C1 segment of cervical spinal cord (tissue), 14 donors: ENCODE data around the gene ABCF3.
A peak's percentile ranks its signal among the peaks of the same experiment; 100 is the strongest.
"Not testable (repeated sequence)": the region's sequence is repeated elsewhere in the genome, so short reads cannot be mapped to it uniquely, and the experiment has no call there.

ENCODE experiments used
- DNase-seq, 14 donors: peaks; one replicate each; lab custom pipeline; 2025; lab: John Stamatoyannopoulos, UW

ABCF3 gene, protein sequence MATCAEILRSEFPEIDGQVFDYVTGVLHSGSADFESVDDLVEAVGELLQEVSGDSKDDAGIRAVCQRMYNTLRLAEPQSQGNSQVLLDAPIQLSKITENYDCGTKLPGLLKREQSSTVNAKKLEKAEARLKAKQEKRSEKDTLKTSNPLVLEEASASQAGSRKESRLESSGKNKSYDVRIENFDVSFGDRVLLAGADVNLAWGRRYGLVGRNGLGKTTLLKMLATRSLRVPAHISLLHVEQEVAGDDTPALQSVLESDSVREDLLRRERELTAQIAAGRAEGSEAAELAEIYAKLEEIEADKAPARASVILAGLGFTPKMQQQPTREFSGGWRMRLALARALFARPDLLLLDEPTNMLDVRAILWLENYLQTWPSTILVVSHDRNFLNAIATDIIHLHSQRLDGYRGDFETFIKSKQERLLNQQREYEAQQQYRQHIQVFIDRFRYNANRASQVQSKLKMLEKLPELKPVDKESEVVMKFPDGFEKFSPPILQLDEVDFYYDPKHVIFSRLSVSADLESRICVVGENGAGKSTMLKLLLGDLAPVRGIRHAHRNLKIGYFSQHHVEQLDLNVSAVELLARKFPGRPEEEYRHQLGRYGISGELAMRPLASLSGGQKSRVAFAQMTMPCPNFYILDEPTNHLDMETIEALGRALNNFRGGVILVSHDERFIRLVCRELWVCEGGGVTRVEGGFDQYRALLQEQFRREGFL

DNA sequence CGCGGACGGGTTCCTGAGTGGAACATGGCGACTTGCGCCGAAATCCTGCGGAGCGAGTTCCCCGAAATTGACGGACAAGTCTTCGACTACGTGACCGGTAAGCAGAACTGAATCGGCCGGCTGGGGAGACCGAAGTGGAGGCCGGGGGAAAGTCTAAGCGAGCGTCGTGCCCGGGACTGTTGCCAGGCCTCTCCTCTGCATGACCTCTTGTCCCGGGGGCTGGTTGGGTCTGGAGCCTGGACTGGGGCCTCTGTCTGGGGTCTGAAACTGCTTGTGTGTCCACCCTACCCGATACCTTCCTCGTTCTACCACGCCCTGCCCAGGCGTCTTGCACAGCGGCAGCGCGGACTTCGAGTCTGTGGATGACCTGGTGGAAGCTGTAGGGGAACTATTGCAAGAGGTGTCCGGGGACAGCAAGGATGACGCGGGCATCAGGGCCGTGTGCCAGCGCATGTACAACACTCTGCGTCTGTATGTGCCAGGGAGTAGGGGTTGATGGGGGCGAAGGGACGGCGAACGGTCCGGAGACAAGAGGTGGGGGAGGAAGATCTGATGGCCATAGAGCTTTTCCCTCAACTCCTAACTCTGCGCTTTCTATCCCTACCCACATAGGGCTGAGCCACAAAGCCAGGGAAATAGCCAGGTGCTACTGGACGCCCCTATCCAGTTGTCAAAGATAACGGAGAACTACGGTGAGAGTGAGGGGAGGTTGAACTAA lies at the start of gene ABCF3:
Gene ABCF3, plus strand, starts transcription at position 16 of the 718 bp plus-strand sequence. Its CDS starts 9 bp downstream, at position 25.
- DNase-seq = peak in 1 of 14 donors; percentile 57

DNA sequence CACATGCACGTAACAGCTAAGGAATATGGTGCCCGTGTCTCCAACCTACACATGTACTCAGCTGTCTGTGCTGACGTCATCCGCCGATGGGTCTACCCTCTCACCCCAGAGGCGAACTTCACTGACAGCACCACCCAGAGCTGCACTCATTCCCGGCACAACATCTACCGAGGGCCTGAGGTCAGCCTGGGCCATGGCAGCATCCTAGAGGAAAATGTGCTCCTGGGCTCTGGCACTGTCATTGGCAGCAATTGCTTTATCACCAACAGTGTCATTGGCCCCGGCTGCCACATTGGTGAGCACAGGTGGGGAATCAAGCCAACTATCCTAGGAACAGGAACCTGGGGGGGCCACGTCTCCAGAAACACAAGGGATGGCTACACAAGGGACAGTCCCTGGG lies 45.6 kb upstream of the ABCF3 start:
- DNase-seq = no peak

DNA sequence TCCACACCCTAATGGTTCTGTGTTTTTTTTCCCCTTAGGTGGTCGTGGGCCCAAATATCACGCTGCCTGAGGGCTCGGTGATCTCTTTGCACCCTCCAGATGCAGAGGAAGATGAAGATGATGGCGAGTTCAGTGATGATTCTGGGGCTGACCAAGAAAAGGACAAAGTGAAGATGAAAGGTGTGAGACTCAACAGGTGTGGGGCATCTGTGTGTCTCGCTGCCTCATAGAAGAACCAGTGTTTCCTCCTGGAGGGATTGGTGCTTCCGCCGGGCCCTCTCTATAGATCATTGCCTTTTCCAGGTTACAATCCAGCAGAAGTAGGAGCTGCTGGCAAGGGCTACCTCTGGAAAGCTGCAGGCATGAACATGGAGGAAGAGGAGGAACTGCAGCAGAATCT lies 43.8 kb upstream of the ABCF3 start:
- DNase-seq = no peak

DNA sequence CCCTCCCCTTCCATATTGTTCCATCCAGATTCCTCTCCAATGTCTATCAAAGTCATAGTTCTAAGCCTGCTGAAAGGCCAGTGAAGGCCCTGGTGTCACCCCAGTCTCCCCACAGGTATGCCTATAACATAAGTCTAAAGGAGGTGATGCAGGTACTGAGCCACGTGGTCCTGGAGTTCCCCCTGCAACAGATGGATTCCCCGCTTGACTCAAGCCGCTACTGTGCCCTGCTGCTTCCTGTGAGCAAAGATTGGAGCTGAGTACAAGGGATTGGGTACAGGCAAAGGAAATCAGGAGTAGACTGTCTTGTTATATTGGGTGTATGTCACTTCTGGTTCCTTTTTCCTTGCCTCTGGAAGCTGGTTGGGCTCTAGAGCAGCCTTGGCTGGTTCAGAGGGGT lies 42.7 kb upstream of the ABCF3 start:
- DNase-seq = no peak

DNA sequence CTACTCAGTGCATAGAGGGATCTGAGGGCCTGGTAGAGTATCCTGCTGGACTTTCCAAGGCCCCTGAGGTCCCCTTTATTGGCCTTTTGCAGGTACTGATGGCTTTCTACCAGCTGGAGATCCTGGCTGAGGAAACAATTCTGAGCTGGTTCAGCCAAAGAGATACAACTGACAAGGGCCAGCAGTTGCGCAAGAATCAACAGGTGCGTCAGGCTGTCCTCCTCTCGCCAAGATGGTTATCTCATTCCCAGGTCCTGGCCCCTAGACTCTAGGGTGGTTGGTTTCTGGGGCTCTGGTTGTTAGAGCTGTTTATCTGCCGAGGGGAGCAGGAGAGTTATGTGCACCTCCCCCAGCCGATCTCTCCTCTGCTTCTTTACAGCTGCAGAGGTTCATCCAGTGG lies 41.5 kb upstream of the ABCF3 start:
- no peak for DNase-seq

DNA sequence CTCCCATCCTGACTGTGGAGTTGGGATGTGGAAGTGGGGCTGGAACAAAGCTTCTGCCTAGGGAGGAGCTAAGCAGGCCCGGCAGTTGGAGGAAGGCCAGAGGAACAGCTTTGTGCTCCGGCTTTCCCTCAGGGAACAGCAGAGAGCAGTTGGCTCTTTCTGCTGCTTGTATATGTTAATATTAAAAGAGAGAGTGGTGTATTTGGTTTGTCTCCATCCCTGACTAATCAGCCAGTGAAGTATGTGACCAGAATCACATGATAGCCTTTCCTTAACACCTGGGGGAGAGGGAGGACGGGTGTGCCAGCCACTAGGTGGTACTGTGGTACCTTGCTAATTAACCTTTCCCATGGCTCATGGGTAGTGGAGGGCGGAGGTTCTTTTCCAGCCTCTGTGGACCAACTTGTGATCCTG lies 40.9 kb upstream of the ABCF3 start:
- DNase-seq = peak in 2 of 14 donors; percentile 4 to 44

DNA sequence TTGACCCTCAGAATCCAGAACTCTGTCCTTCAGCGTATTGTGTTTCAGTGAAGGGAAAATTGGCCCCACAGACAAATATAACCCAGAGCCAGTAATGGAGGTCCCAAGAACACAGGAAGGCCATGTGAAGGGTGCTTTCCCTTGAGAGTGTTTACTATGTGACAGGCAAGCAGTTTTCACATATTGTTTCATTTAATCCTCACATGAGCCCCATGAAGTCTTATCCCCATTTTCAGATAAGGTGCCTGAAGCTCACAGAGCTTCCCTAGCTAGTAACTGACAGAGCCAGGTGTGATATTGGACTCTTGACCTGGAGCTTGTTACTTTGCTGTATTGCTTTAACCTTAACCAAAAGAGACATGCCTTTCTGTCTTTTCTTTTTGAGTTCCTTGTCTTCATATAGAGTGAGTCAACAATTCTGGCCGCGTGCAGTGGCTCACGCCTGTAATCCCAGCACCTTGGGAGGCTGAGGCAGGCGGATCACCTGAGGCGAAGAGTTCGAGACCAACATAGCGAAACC lies 40.2 kb upstream of the ABCF3 start:
- DNase-seq = no peak

DNA sequence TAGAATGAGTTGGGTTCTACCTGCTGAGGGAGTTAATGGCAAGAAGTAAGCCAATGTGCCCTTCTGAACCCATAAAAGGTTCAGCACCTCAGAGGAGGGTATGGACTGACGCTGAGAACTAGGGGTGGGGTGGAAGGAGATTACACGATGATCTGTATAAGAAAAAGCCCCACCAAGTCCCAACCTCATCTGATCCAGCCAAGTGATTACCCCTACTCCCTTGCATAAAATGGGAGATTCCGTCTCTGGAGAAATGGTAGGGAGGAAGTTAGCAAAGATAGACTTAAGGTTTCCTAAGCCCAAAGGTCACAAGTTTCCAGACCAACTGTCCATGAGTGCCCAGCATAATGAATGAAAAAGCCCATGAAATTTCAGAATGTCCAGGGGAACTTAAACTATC lies 37.9 kb upstream of the ABCF3 start:
- DNase-seq = no peak

DNA sequence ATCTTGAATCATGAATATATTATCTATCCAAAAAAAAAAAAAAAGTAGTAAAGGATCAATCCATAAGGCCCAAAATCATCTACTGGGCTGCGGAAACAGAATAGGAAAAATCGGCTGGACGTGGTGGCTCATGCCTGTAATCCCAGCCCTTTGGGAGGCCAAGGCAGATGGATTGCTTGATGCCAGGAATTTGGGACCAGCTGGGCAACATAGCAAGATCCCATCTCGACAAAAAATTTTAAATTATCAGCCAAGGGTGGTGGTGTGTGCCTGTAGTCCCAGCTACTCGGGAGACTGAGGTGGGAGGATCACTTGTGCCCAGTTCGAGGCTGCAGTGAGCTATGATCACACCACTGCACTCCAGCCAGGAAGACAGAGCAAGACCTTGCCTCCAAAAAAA lies 36.9 kb upstream of the ABCF3 start:
- no peak for DNase-seq

DNA sequence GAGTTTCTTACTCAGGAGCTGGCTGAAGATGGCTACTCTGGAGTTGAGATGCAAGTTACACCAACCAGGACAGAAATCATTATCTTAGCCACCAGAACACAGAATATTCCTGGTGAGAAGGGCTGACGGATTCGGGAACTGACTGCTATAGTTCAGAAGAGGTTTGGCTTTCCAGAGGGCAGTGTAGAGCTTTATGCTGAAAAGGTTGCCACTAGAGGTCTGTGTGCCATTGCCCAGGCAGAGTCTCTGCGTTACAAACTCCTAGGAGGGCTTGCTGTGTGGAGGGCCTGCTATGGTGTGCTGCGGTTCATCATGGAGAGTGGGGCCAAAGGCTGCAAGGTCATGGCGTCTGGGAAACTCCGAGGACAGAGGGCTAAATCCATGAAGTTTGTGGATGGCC lies 36.2 kb upstream of the ABCF3 start:
- DNase-seq = not testable (repeated sequence)

DNA sequence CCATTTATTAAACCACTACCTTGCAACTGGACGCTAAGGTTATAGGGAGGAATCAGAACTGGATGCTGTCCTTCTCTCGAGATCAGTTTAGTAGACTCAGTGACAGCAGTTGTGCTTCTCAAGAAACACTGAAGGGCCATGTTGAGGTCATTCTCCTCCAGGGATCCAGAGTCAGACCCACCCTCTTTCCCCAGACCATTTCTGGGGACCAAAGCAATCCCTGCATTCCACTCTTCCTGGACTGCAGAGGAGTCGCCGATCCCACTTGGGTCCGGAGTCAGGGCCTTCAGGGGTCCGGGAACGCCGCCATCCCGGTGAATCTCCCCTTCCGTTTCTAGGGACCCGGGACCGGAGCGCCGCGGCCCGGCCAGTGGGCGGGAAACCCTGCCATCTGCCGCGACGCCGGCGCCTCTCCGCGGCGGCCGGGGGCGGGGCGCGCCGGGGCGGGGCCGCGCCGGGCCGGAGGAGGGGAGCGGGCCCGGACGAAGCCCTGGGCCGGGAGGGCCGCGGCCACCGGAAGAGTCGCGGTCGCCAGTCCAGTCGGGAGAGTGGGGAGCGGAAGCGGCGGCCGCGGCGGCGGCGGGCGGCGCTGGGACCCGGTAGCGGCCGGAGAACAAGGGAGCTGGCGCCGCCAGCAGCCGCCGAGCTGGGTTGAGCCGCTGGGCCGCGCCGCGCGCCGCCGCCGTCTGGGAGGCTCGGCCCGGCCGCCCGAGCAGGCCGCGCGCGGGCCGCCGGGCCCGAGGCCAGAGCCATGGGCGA lies 30.9 kb upstream of the ABCF3 start, which contains the start of gene DVL3:
Gene DVL3, plus strand, starts transcription at position 493 of the 759 bp plus-strand sequence. Its CDS starts 259 bp downstream, at position 752.
- DNase-seq = peak in 13 of 14 donors; percentile 21 to 77 (median 56)

DNA sequence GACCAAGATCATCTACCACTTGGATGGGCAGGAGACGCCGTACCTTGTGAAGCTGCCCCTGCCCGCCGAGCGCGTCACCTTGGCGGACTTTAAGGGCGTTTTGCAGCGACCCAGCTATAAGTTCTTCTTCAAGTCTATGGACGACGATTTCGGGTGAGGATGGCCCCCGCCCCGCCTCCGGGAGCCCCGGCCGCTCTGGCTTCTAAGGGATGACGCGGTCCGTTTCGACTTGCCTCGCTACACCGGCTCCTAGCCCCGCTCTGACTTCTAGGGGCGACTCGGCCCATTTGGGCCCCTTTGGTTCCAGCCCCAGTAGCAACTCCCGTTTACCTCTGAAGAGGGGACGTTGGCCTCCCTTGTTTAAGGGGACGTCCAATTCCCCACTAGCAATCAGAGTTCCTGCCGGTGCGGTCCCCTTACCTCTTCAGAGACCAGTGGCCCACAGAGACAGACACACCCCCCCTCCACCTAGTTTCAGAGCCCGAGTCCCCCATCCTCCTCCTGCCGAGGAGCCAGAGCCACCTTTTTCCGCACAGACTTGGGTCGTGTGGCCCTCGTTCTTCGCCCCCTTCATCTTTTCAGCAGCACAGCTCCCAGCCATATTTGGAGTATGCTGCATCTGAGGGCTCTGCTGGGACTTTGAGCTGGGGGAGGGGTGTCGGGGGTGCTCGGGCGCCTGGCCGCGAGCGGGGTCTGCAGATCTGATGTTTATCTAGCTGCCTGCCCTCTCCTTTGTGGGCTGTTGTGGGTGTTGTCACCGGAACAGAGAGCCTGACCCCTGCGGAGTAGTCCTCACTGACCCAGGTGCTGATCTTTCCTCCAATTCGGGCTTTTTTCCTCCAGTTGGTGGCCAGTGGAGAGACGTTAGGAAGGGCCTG lies 30.1 kb upstream of the ABCF3 start:
- DNase-seq = peak in 9 of 14 donors; percentile 36 to 74 (median 53)

DNA sequence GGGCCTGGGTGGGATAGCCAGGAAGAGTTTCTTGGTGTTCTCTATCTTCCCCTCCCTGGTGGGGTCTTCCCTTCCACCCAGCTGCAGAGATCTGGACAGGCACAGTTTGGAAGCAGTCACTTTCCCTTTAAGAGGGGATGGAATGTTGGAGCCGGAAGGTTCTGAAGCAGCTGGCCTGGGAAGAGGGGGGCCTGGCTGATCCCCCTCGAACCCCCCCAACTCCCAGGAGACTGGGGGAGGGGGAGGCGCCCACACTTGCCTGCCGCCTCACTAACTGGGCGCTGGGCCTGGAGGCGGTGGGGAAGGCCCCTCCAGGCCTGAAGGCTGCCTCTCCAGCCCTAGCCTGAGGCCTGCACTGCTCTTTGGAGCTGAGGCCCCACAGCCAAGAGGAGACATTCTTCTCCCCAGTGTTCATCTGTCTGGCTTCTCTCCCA lies 29.5 kb upstream of the ABCF3 start:
- DNase-seq = peak in 11 of 14 donors; percentile 19 to 74 (median 44)

DNA sequence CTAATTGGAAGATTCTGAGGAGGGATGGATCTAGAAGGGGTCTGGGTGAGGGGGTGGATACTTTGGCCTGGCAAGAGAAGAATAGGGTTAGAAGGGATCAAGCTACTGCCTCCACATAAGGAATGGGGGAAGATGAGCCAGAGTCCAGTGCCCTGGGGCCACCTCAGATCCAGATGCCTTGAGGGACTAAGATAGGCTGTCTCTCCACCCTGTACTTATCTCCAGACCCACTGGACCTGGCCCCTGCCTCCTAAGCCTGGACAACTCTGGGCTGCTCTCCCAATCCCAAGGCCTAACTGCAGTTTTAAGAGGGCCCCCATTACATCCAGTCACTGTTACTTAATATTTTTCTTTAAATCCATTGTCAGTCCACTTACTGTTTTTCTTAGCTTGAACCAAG lies 28.8 kb upstream of the ABCF3 start:
- DNase-seq = no peak

DNA sequence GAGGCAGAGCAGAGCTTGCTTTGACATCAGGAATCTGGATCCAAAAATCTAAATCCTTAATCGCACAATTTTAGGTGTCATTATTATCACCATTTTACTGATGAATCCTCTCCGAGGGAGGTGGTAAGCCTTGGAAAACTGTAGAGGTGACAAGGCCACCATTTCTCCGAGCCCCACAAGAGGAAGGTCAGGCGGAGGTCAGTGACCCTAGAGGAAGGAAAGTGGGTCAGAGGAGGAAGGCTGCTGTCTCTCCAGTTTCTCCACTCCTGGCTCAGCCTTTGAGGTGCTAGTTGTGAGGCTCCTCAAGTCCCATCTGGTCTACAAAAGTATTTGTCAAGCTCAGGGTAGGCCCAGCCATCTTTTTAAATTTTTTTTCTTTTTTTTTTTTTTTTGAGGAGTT lies 27.6 kb upstream of the ABCF3 start:
- DNase-seq = no peak

DNA sequence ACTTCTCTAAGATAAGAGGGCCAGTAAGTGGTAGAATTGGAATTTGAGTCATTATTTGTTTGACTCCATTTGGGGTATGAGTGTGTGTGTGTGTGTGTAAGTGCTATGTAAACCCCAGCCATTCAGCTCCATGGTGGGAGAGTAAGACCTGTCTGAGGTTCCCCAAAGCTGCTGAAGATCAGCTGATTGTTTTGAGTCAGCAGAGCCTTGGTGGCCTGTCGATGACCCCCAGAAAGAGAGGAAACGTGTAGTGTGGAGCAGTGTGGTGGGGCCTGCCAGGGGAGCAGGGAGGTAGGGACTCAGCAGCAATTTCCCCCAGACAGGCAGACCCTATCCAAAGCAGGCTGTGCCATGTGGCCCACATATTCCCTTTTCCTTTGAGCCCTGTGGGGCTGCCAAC lies 25.5 kb upstream of the ABCF3 start:
- DNase-seq = no peak

DNA sequence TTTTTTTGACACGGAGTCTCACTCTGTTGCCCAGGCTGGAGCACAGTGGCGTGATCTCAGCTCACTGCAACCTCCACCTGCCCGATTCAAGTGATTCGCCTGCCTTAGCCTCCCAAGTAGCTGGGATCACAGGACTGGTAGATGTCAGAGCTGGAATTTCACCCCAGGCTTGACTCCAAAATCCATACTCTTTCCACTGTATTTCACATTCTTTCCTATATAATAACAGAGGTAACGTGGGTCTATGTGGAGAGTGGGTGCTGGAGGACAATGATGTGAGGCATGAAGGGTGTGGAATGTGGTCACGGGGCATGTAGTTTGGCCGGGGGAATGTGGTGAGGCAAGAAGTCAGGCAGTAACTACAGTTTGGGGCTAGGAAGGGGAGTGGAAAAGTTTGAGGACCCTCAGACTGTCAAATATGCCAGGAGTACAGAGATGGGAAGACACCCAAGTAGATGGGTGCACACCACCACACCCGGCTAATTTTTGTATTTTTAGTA lies 23.4 kb upstream of the ABCF3 start:
- DNase-seq = not testable (repeated sequence)

DNA sequence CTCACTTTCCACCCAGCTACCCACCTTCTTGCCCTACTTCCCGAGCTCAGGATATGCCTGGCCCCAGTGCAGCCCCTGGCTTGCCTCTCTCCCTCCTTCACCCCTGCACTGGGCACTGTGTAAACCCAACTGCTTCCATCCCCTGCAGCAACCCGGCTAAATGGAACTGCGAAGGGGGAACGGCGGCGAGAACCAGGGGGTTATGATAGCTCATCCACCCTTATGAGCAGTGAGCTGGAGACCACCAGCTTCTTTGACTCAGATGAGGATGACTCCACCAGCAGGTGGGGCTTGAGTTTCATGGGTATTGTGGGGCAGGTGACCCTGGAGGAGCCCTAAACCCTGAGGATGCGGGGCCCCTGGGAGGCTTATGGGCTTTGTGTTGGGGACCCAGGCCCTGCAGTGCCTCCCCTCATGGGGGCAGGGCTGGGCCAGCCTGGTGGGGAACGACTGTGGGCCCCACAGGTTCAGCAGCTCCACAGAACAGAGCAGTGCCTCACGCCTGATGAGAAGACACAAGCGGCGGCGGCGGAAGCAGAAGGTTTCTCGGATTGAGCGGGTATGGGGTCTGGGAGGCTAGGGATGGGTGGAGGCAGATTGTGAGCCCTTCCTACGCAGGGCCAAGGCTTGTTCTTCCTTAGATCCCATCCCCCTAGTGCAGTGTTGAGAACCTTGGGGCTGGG lies 21.2 kb upstream of the ABCF3 start:
- no peak for DNase-seq

DNA sequence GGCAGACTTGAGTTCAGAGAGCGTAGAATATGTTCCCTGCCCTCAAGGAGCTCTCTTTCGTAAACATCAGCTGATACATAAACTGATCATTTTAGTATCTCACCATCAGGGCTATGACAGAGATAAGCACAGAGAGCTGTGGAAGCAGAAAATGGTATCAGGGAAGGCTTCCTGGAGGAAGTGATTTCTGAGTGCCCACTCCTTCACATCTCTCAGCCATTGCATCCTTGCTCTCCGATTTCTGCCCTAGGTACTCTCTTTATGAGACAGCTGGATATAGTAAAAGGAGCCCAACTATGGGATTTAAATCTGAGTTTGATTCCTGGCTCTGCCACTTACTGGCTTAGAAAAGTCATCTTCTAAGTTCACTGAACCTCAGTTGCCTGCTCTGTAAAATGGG lies 20.5 kb upstream of the ABCF3 start:
- DNase-seq = no peak
